GM19372 (cell line): Measurements from ENCODE around the gene HECTD1.
"Not testable (repeated sequence)": the region's sequence is repeated elsewhere in the genome, so short reads cannot be mapped to it uniquely, and the experiment has no call there.

Experiments used
- ATAC-seq: cut with Tn5 transposase; IDR thresholded peaks from one replicate; pipeline ENCODE4 v1.9.1; 2021; ENCODE audit warnings: mild to moderate bottlenecking, low read depth, moderate library complexity; ENCODE audit not compliant: unreplicated experiment

HECTD1 gene

DNA sequence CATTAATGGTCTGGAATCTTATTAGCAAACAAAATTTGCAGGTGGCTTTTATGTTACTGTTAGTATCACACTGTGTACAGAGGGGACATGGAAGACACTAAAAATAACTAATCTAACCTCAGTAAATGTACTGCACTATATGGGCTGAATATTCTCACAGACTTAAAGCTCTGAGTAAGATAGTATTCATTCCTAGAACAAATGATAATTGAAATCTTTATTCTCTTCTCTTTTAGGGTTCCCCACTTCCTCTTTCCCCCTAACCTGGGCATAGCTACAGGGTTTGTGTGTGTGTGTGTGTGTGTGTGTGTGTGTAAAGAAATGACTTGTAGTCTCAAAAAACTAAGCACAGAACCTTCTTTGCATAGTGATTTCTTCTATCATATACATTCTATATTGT is 21.4 kb upstream of the HECTD1 start:
- ATAC-seq = no peak

DNA sequence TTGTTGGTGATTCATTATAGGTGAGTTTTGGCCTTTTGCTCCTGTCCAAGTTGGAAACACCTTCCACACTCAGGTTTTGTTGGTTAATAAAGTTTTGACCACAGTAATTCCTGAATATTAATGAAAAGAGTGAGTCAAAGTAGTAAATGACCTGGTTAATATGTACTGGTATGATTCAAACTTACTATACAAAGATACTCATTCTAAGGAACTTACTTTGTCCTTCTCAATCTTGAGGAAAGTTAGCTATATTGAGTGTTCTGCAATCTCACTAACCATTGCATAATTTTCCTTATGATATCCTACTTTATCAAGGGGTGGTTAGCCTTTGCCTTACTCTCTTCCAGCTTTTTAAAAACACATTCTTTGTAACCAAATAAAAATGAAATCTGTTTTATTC is 20.9 kb upstream of the HECTD1 start:
- ATAC-seq = no peak

DNA sequence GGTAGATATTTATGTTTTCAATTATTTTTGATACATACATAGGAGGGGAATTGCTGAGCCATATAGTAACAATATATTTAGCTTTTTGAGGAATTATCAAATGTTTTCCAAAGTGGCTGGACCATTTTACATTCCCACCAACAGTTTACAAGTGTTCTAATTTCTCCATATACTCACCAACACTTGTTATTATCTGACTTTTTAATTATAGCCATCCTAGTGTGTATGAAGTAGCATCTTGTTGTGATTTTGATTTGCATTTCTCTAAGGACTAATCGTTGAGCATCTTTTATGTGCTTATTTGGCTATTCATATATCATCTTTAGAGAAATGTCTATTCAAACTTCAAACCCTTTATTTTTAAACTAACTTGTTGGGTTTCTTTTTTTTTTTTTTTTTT is 17.2 kb upstream of the HECTD1 start:
- ATAC-seq = no peak

GRCh38 chr14:31223331-31223730 is 15.7 kb upstream of the HECTD1 start:
- no peak for ATAC-seq

DNA sequence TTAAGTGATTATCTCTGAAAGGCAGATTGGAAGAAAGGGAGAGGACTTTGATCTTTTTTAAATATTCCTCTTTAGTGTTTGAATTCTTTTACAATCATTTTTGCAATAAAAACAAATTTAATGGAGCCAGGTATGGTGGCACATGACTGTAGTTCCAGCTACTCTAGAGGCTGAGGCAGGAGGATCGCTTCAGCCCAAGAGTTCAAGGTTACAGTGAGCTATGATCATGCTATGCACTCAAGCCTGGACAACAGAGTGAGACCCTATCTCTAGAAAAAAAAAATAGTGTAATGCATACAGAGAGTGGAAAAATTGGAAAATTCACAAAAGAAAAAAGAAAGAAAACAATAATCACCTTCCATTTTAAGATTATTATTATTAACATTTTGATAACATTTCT is 15.2 kb upstream of the HECTD1 start:
- no peak for ATAC-seq

- ATAC-seq = no peak
These were observed 13.7 kb upstream of the HECTD1 start for GRCh38 chr14:31221266-31221665.

- no peak for ATAC-seq
These were observed 11.6 kb upstream of the HECTD1 start for GRCh38 chr14:31219169-31219568.

DNA sequence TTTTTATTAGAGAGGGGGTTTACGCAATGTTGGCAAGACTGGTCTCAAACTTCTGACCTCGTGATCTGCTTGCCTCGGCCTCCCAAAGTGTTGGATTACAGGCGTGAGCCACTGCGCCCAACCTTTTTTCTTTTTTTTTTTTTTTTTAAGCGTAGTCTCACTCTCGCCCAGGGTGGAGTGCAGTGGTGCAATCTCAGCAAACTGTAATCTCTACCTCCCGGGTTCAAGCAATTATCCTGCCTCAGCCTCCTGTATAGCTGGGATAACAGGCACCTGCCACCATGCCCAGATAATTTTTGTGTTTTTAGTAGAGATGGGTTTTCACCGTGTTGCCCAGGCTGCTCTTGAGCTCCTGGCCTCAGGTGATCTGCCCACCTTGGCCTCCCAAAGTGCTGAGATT is 8.8 kb upstream of the HECTD1 start:
- ATAC-seq = no peak

- ATAC-seq = no peak
These were observed 5.3 kb upstream of the HECTD1 start for GRCh38 chr14:31212893-31213292.

DNA sequence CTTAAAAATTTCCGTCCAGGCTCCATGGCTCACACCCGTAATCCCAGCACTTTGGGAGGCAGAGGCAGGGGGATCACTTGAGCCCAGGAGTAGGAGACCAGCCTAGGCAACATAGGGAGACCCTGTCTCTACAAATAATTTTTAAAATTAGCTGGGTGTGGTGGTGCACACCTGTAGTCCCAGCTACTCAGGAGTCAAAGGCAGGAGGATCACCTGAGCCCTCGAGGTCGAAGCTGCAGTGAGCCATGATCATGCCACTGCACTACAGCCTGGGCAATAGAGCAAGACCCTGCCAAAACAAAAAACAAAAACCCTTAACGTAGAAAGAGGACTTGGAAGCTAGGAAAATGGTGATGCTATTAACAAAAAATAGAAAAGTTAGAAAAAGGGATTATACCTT is 2.0 kb upstream of the HECTD1 start:
- no peak for ATAC-seq

DNA sequence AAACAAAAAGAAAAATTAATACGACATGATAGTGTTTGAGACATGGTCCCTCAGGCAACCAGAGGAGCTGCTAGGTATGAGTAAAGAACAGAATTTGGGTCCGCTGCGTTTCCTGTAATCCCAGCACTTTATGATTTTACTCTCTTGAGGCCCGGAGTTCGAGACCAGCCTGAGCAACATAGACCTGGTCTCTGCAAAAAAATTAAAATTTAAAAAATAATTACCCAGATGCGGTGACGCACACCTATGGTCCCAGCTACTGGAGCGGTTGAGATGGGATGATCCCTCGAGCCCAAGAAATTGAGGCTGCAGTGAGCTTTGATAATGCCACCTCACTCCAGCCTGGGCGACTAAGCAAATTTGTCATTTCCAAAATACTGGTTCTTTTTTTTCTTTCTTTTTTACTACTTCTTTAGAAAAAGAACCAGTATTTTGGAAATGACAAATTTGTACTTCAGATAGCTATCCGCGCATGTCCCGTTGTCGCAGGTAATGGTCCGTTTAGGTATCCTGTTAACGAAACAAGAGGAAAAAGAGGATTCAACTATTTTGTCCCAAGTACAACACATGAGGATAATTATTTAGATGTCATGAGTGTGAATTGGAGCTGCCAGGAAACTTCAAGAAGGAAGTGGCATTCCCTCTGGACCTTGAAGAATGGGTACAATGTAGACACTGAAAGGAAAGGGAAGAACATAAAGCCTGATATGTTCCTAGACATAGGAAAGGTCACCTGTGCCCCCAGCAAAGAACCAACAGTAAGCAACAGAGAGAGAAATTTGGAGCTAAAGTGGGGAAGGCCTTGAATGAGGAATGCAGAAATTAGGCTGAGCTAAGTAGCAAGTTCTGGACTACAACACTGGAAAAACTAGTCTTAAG is 1.2 kb upstream of the HECTD1 start:
- no peak for ATAC-seq

GRCh38 chr14:31207287-31207754 is 272 bp downstream of the HECTD1 start:
- ATAC-seq = no peak

GRCh38 chr14:31206536-31207286 is 882 bp downstream of the HECTD1 start:
- ATAC-seq = peak; percentile 8

DNA sequence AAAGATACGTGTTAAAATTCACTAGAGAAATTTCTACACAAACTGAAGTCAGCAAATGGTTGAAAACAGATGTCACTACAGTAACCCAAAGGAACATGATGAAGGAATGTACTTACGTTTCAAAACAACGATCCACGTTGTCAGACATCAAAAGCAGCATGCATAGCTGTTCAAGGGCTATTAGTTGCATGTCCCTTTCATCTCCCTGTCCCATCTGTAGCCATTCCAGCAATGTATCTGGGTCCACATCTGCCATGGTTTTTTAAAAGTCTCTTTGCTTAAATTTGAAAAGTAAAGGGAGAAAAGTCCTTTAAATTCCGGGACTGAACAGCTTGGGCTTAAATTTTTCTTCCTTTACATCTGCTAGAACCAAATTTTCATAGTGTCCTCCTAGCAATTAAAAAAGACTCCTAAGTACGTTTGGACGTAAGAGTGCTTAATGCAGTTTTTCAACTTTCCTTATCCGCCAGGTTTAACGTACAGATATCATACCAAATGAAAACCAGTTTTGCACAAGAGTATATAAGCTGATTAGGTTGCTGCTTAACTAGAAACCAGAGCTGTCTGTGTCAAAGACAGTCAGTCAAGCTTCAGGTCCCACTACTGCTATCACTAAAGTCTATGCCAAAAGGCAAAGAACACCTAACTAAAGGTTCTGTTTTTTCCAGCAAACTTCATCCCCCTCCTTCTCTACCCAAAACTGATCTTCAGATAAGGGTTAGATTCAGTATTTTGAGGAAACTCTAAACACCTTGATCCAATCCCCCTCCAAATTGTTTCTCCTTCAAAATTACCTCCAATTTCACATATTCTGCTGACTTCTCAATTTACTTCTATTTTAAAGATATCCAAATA is 1.7 kb downstream of the HECTD1 start:
- ATAC-seq = no peak

DNA sequence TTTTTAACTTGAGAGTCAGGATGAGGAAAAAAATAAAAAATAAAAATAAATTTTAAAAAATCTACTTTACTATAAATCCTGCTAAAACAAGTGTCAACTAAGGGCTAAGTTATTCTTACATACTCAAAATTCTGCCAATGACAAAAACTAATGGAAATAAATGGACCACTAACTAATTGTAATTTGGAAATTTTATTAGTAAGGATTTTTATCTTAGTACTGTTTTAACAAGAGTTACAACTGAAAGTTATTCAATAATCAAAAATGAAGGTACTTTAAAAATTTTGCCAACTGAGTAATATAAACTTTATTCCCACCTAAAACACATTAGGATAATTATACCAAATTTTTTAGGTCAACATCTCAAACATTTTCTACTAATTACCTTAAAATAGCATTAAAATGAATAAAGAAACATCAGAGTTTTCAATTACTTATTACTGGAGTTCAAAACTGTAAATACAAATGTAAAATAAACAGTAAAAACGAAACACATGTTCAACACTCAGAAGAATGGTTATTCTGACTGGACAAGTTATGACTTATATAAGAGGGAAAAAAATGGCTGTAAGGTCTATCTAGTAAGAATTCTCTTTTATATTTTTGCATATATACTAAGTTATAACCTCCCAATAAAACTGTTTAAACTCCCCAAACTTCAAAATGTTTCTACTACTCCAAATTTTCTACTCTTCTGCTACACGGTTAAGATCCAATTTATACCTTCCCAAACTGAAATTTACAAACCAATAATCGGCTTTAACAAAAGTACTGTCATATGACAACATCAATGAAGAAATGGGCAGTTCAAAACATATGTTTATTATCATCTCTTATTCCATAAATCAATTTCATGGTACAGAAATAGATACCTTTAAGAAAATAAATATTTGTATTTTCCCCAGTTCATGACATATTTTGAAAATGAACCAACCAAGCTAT is 2.7 kb downstream of the HECTD1 start:
- ATAC-seq = no peak

GRCh38 chr14:31203899-31204592 is 3.5 kb downstream of the HECTD1 start:
- ATAC-seq = not testable (repeated sequence)

GRCh38 chr14:31203414-31203742 is 4.2 kb downstream of the HECTD1 start:
- no peak for ATAC-seq

DNA sequence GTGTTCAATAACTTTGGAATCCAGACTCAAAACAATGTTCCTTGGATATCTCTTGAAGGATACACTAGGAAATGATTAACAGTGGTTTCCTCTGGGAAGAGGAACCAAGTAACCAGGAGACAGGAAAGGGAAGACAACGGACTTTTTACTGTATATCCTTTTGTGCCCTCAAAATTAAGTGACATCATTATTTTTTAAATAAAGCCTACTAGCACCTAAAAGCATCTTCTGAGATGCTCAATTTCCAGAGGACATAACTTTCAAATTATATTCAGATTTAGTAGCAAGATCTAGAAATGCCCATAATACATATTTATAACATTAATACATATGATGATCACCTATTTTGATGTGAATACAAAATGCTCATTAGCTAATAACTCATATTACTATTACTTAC is 6.5 kb downstream of the HECTD1 start:
- ATAC-seq = no peak

DNA sequence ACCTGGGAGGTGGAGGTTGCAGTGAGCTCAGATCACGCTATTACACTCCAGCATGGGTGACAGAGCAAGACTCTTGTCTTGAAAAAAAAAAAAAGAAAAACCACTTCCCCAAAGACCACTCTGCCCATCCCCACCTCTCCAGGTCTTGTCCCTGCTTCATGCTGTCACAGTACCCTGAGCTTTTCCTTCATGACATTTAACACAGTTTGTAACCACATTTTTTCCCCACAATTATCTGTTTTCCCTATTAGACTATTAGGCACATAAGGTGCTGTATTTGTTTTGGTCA is 6.9 kb downstream of the HECTD1 start:
- no peak for ATAC-seq

- no peak for ATAC-seq
These were observed 9.9 kb downstream of the HECTD1 start for GRCh38 chr14:31197671-31198070.
